T-helper 2 cell treated with Interferon-gamma antibody and Interleukin-4, amounts not matched to agents 100 ng/mL and 5 ng/mL, for 36 hours (primary cell): ENCODE data around the gene ZFP1. TPM values are rescaled to one million over a fixed set of nuclear protein-coding genes. Genes with fewer than 3 reads are reported as not detected.

Experiments used
- intact Hi-C: fragments of 100-400 bp; cut with micrococcal nuclease; formaldehyde crosslinking; loops from one replicate; pipeline ENCODE4 v1.15.1; 2023
- total RNA-seq: library from RNA; stranded (reverse); gene quantifications from 2 replicates; pipeline ENCODE4 v1.2.3, GENCODE V29; 2022

The ZFP1 gene
- 11.4 and 11.7 TPM in 2 replicates for total RNA-seq

DNA sequence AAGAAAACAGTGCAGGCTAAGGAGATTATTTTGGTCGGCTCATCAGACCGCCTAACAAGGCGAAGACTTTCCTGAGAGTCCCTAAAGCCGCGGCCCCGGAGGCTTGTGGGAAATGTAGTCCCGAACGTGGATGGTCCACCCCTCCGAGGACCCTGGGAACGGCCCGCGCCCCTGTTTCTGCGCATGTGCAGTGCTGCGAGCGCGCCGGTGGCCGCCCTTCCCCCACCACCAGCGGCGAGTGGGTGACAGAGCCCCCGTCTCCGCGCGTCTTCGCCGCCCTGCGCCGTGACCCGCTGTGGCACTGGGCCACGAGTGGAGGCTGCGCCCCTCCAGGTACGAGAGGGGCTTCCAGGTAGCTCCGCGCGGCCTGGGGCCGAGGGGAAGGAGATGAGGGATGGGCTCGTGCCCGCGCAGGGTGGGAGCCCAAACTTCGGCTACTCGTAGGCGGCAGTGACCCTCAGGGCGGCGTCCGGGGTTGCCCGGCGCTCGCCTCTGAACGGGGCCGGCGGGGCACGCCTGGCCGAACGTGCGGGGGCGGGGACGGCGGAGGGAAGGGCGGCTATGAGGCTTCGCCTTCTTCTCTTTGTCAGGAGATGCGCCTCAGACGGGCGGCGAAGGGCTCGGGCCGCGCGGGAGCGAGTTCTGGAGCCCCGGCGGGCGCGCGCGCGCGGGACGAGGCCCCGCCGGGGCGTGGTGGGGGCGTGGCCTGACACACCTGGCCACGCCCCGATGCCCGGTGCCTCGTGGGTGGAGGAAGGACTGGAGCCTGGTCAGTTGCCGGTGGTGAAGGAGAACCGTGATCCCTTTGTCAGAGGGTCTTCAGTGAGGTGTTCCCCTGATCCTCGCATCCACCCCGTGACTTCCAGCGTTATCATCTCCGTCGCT, at the start of gene ZFP1:
ZFP1 (plus strand) TSS at position 214 of the 885 bp plus-strand sequence. CDS start 4,428 bp downstream, outside the sequence.
- intact Hi-C loops, result loop anchor here (1.0 to 2.0 kb wide), 8 partner anchors 38 to 498 kb away; partner anchors contain the start of genes ADAT1, CFDP1, GABARAPL2 and KARS1

DNA sequence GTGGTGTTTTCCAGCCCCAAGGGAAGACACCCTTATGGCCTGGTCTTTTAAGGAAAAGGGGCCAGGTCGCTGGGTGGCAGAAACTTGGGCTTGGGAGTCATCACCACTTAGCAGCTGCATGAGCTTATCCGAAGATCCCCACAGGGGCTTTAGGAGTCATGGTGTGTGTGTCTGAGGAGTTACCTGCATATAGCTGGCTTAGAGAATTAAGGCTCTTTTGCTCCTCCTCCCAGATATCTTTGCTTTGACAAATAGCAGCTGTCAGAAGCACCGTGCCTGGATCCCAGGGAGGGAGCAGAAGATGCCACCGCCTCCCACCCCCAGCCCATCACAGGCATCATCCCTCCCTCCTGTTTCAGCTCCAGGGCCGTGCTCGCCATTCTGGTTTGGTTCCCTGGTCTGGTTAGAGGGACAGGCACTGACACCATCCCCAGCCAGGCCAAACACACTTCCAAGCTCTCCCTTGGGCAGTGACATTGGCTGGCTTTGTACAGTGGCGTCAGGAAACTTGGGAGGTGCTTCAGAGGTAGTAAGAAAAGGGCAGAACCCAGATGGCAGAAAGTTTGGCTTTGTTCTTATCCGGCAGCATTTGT, 49.2 kb upstream of the ZFP1 start:
- intact Hi-C loops, result loop anchor here (1.0 to 5.0 kb wide), 2 partner anchors 24 to 37 kb away; no protein-coding TSS in a partner anchor

DNA sequence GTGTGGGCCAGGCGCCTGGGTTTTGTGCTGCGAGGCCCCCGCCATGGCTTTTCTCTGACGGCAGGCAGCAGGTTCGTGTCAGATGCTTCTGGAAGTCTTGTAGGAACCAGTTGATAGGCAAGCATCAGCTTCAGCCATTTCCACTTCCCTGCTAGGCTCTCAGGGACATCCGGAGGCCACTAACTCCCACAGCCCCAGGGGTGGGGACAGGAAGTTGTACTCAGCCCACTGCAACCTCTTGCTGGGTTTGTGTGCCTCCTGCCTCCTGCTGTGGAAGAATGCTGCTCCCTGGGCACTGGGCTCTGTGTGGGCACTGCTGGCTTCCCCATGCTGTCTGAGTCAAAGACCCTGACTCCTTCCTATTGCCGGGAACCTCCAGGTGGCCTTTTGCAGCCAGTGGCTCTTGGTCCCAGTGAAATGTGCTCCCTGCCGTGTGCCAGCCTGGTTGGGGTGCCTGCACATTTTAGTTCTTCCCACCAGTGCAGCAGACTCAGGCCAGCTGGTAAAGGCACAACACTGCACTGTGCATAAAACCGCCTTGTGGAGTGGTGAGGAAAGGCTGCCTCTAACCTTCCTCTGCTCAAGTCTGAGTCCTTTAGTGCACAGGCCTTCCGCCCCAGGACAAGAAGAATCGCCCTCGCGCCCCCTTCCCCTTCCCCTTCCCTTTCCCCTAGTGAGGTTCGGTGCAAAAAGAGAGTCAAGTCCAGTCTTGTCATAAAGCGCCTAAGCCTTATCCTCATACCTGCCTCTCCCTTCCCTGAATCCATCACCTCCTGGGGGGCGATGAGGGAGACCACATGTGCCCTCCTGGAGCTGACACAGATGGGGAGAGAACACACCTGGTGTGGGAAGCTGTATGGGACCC, 48.4 kb upstream of the ZFP1 start:
- intact Hi-C loops, result loop anchor here (1.0 to 5.0 kb wide), 2 partner anchors 25 to 38 kb away; no protein-coding TSS in a partner anchor

DNA sequence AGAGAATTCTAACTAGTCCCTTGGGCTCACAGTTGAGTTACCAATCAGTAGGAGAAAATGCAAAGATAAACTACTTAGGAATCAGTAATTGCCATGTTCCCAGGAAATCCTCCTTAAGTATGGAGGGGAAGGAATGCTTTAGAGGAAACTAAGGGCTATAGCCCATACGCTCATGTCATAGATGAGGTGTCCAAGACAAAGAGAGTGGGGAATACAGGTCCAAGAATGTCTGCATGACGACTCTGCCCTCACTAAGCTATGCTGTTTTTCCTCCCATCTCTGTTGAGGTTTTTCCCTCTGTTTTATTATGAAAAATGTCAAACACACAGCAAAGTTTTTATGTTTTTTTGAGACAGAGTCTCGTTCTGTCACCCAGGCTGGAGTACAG, 47.7 kb upstream of the ZFP1 start:
- intact Hi-C loops, result no loop called here

DNA sequence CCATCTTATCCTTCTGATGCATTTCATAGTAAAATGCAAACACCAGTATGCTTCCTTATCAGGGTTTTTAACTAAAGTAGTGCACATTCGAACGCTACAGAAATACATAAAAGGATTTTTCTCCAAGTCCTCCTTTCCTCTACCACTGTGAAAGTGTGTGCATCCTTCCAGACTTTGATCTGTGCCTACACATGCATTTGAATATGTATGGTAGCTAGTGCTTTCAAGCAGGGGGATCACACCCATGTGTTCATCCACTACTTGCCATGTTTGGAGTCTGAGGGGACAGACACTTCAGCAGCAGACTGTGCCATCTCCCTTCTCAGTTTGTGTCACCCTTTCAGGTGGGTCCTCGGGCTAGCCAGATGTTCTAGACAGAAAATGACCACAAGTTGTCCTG, 46.7 kb upstream of the ZFP1 start:
- intact Hi-C loops, result no loop called here

DNA sequence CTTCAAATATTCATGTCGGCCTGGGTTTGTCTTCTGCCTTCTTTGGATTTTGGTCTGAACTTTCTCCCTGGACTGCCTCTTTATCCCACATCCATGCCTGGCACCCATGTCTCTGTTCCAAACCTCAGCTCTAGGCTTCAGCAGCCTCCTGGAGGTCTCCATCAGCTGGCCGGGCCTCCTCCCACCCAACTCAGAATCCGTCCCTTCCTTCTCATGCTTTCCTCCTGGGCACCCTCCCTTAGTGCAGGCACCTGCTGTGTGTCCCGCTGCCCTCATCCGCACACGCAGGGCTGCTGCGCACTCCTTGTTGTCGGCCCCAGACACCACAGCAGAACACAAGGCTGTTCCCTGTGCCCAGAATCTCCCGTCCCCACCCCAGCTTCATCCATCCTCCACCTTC, 45.7 kb upstream of the ZFP1 start:
- intact Hi-C loops, result no loop called here

DNA sequence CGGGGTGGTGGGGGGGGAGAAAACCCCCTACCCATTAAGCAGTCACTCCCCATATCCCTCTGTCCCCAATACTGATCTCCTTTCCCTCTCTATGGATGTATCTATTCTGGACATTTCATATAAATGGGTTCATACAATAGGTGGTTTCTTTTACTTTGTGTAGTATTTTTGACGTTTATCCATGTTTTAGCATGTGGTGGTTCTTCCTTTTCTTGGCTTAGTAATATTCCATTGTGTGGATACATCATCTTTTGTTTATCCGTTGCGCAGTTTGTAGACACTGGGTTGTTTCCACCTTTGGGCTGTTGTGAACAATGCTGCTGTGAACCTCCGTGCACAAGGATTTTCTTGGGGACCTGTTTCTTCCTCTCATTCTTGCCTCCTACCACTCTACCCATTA, 44.3 kb upstream of the ZFP1 start:
- intact Hi-C loops, result no loop called here

DNA sequence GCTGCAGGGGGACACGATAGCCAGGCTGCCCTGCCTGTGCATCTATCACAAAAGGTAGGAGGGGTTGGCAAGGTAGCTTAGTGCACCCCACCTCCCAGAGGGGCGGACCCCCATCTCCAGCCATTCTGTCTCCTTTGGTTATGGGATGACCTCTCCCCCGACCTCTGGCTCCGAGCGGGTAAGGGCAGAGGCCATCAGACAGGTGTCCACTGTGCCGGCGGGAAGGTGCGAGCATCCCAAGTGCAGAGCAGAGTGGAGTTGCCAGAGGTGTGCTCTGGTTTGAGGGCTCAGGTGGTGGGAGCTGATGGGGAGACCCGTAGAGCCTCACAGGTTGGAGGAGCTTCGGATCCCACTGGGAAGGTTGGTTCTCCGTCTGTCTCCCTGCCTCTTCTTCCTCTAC, 43.5 kb upstream of the ZFP1 start:
- intact Hi-C loops, result no loop called here

DNA sequence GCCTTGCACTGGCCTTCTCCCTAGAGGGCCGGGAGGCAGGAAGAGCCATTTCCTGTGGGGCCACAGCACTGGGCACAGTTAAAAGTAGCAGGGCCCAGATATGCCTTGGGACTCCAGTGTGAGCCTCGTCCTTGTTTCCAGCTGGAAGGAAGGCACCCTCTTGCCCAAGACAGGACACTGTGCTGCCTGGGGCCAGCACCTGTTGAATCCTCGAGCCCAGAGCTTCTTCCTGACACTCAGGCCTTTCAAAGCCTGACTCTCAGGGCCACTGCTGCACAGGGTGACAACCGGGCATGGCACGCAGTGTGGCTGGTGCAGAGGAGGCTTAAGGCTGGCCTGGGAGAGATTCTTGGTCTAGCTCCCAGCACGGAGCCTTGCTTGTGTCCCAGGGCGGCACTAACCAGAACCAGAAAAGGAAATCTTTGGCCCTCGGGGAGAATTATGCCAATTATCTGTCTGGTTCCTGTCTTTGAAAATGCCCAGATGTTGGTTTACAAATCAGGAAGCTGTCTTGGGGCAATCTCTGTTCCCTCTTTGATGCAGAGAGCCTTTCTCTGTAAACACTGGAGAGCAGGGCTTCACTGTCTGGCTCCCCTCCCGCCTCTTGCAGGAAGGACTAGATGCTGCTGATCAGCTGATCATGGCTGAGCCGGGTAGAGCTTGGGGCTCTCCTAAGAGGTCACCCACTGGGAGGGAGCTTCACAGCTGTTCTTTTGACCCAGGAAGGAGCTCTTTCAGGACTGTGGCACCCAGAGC, 42.8 kb upstream of the ZFP1 start:
- intact Hi-C loops, result no loop called here

DNA sequence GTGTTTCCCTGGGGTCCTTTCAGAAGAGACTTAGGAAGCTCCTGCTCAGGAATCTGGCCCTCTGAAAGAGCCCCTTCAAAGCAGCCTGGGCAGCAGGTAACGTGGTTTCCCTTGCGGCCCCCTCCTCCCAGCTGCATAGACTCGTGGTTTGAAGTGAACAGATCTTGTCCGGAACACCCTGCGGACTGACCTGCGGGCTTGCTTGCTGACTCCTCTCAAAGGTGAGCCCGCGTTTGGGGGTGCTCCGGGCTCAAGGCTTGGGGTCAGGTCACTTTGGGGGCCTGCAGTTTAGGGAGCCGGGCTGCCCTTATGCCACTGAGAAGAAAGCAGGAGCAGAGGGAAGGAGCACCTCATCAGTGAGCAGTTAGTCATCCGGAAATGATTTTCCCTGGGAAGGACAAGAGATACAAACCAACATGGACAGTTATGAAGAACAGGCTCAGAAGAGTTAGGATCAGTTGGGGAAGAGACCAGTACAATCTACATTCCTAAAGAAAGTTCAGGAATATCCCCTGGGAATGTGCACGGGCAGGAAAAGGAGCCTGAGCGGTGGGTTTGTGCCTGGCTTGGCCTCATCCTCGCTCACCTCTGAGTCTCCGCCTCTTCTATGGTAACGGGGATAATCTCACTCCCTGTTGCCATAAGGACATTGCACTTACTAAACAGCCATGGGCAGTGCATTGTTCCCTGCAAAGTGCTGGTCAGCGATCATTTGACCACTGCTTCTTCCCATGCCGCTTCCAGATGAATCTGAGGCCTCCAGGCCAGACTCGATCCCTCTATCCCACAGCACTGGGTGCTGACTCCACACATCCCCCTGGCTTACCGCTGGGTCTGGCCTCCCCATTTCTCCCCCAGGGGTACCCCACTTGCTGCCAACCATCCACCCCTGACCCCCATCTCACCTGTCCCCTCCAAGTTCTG, 41.7 kb upstream of the ZFP1 start:
- intact Hi-C loops, result no loop called here

DNA sequence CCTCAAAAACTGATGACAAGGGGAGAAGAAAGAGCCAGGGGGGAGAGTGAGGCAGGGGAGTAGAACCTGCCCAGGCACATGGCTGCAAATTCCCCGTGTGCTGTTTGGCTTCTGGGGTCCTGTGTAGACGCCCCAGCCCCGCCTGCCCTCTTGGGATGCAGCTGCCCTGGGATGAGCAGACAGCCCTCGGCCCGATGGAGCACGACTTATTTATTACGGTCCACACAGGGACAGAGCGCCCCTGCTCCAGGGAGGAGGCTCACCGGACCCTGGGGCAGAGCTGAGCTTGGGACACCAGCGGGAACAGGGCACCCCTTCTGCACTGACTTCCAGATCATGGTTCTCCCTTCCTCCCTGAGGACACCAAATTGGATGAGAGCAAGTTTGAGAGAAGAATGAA, 40.8 kb upstream of the ZFP1 start:
- intact Hi-C loops, result no loop called here

DNA sequence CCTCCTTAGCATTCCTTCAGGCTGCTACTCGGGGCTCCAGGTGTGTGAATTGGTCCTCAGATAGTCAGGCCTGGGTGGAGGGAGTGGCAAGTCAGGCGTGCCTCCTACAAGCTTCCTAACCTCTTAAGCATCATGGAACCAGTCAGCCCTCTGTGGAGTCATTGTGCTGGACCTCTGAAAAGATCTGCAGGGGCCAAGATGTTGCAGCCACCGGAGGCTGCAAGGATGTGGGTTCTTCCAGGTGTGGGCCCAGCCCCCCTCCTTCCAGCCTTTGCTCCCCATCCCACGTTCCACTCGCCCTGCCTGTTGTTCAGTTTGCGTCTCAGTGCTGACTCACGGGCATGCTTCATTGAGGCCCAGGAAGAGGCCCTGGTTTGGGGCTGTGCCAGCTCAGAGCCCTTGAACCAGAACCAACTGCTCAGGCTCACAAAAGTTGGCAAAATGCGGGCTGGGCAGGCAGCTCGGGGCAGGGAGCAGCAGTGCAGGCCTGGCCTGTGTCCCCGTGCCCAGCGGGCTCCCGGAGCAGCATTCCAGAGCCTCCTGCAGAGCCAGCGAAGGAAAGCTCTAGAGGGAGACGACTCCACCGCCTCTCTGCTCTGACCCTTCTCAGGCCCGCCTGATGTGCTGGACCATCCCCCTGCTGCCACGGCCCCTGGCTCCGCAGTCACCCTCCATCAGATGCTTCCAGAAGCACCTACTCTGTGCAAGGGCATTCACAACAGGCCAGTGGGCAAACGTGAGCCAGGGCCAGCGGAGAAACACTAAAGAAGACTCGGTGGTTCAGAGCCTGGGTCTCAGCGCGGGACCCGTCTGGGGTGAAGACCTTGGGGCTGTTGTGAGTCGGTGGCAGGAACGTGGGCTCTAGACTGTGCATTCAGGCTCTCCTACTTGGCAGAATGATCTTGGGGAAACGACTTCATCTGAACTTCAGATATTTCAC, 39.3 kb upstream of the ZFP1 start:
- intact Hi-C loops, result no loop called here

DNA sequence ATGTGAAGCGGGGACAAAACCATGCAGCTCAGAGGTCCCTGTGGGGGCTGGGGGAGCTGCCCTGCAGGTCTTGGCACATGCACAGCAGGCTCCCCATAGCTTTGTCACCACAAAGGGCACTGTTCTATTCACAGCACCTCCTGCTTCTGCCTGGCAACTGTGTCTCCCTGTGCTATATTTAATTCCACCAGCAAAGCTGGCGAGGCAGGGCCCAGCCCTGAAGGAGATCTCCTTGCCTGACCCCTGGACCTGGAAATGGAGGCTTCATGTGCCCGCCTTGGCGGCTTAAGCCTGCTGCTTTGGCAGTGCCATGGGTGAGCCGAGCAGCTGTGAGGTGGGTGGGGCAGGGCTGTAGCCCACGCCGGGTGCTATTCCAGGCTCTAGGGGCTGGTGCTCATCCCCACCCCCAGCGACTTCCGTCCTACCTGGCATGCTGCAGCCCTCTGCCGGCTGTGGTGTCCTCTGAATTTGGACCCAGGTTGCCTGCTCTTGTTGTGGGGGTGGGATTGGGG, 38.5 kb upstream of the ZFP1 start:
- intact Hi-C loops, result loop anchor here (2.0 kb wide), 2 partner anchors 39 to 247 kb away; partner anchors contain the start of gene ZFP1

DNA sequence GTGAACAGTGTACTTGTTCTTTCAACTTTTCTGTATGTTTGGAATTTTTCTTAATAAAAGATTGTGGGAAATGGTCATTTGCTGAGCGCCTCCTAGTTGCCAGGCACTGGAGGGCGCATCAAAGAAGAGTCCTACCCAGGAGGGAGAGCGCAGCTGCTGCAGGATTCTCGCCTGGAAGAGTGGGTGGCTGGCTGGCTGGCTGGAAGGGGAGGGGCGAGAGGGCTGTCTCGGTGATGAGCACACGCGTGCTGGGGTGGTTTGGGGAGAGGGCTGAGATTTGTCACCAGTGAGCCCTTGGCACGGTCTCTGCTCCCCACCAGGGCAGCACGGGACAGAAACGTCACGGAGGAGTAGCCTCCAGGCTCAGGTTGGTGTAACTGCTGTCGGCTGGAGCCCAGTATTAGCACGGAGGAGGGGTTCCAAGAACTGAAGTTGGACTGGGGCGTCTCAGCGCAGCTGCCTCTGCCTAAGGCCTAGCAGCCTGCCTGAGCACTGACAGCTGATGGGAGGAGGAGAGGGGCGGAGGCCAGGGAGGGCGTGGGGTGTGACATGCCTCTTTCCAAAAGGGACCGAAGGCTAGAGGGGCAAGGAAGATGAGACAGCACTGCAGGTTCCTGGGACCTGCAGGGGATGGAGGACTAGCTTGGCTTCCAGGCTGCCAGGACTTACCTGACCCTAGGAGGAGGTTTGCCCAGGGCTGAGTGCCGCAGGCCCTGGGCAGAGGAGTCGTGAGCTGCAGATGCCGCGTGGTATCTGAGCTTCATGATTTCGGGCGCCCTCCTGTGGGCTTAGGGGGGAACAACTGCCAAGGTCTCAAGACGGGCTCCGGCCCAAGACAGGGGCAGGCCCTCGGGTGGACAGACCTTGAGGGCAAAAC, 37.4 kb upstream of the ZFP1 start:
- intact Hi-C loops, result loop anchor here (1.0 to 2.0 kb wide), 7 partner anchors 36 to 402 kb away; partner anchors contain the start of genes WDR59 and ZFP1

DNA sequence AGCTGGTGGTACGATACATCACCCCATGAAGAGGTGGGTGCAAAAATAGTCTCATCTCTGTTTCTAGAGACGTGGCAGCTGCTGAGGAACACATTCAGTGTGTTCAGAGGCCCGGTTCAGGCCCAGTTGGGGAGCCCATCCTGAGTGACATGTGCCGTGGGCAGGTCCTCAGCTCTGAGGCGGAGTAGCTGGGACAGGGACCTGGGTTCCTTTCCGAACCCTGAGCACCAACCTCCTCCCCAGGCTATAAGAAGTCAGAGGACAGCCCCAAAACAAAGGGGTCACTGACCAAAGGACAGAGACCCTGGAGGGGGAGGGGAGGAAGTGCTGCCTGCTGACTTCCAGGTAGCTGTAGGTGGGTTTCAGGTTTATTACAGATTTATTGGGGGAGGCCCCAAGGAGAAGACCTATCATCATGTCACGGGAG, 36.8 kb upstream of the ZFP1 start:
- intact Hi-C loops, result loop anchor here (1.0 to 2.0 kb wide), 7 partner anchors 36 to 402 kb away; partner anchors contain the start of genes WDR59 and ZFP1

DNA sequence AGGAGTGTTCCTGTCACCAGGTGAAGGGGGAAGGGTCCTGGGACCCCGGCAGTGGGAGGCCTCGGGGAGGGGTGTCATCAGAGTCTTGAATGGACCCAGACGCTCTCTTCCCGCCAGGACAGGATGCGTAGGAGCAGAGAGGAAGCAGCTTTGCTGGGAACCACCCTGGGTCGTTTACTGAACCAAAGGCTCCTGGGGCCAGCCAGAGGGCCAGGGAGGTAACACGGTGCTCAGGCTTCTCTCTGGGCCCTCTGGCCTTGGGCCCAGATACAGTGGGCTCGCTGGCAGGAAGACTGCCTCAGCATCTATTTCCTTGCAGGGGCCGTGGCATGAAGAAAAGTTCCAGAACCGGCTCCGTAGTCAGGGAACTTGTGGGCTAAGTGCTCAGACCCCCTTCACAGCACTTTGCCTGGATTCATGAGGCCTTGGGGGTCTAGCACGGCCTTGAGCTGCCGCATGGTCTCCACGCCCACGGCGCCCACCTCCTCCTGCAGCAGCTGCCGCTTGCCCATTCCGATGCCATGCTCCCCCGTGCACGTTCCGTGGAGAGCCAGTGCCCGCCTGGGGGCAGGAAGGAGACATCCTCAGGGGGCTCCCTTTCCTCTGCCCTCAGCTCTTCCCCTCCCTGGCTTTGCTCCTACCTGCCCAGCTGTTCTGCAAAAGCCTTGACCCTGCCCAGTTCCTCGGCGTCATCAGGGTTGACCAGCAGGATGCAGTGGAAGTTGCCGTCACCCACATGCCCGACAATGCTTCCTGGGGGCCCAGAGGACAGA, 36.2 kb upstream of the ZFP1 start:
- intact Hi-C loops, result loop anchor here (1.0 to 2.0 kb wide), 7 partner anchors 37 to 403 kb away; partner anchors contain the start of genes WDR59 and ZFP1
